ENCODE data around the gene SMIM44. TPM values are rescaled to one million over a fixed set of nuclear protein-coding genes. Genes with fewer than 3 reads are reported as not detected.

Gene SMIM44
- total RNA-seq, 4 donors from 2014 or later = 5.4 to 11.0 TPM; not detected in 2

- TF ChIP-seq POLR2A (IDR thresholded peaks at IDR 0.05) = no peak
- TF ChIP-seq, protein P1, sequence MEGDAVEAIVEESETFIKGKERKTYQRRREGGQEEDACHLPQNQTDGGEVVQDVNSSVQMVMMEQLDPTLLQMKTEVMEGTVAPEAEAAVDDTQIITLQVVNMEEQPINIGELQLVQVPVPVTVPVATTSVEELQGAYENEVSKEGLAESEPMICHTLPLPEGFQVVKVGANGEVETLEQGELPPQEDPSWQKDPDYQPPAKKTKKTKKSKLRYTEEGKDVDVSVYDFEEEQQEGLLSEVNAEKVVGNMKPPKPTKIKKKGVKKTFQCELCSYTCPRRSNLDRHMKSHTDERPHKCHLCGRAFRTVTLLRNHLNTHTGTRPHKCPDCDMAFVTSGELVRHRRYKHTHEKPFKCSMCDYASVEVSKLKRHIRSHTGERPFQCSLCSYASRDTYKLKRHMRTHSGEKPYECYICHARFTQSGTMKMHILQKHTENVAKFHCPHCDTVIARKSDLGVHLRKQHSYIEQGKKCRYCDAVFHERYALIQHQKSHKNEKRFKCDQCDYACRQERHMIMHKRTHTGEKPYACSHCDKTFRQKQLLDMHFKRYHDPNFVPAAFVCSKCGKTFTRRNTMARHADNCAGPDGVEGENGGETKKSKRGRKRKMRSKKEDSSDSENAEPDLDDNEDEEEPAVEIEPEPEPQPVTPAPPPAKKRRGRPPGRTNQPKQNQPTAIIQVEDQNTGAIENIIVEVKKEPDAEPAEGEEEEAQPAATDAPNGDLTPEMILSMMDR (IDR thresholded peaks at IDR 0.05) = no peak
- H3K36me3 ChIP-seq = peaks cover 0 to 43% (median 0%) of the 10 kb centered on the region in 3 donors
- H3K9me3 ChIP-seq = no peaks in the 10 kb centered on the region
- H3K27me3 ChIP-seq = no peaks in the 10 kb centered on the region
- H3K27ac ChIP-seq = no peak overlapping the region
- peaks cover 0 to 8% (median under 1%) of the 10 kb centered on the region in 4 donors for H3K4me1 ChIP-seq
- H3K4me3 ChIP-seq = no peak overlapping the region
- no peak for DNase-seq
These were observed 11.3 kb upstream of the SMIM44 start for GRCh38 chr19:3494559-3494958.

DNA sequence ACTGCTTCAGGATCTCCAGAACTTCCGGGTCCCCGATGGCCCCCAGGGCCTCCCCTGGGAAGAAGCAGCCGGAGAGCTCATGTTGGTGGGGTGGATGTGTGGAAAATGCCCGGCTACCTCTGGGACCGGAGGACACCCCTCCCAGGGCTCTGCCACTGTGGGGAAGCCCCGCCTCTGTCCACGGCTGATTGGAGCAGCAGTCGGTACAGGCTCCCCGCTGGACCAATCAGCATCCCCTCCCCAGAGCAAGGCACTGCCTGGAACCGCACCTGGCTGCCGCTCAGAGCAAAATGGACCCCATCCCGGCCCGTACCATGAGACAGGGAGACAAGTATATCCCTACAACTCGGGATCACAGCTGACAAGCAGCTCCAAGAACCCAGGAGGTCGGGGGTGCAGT lies 10.8 kb upstream of the SMIM44 start:
- DNase-seq = no peak
- H3K27me3 ChIP-seq = no peaks in the 10 kb centered on the region
- H3K36me3 ChIP-seq = peaks cover 0 to 43% (median 0%) of the 10 kb centered on the region in 3 donors
- H3K27ac ChIP-seq = no peak overlapping the region
- H3K4me3 ChIP-seq = no peak overlapping the region
- no peak for TF ChIP-seq POLR2A (IDR thresholded peaks at IDR 0.05)
- TF ChIP-seq, protein P1 (IDR thresholded peaks at IDR 0.05) = no peak
- no peaks in the 10 kb centered on the region for H3K9me3 ChIP-seq
- peaks cover 0 to 3% (median 0%) of the 10 kb centered on the region in 4 donors for H3K4me1 ChIP-seq

GRCh38 chr19:3493651-3494050 lies 10.4 kb upstream of the SMIM44 start:
- H3K36me3 ChIP-seq = peaks cover 0 to 43% (median 0%) of the 10 kb centered on the region in 3 donors
- TF ChIP-seq, protein P1 (IDR thresholded peaks at IDR 0.05) = no peak
- no peak for TF ChIP-seq POLR2A (IDR thresholded peaks at IDR 0.05)
- H3K27me3 ChIP-seq = no peaks in the 10 kb centered on the region

DNA sequence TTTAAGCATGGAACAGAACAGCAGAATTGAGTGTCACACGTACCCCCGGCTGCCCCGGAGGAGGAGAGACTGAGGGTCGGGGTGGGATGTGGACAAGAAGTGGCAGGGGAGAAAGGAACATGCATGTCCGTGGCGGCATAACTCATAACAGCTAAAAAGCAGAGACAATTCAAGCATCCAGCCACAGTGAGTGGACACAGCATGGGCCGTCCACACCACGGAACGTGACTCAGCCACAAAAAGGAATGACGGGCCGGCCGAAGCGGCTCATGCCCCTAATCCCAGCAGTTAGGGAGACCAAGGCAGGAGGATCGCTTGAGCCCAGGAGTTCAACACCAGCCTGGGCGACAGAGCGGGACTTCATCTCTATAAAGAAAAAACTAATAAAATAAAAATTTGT lies 9.7 kb upstream of the SMIM44 start:
- Histone ChIP-seq H3K27ac (no peak overlapping the region), H3K4me3 (no peak overlapping the region), H3K9me3 (no peaks in the 10 kb centered on the region), H3K4me1 (no peaks in the 10 kb centered on the region), H3K36me3 (peaks cover 0 to 43% (median 0%) of the 10 kb centered on the region in 3 donors), H3K27me3 (no peaks in the 10 kb centered on the region)
- TF ChIP-seq, protein P1 (IDR thresholded peaks at IDR 0.05) = no peak
- TF ChIP-seq POLR2A (IDR thresholded peaks at IDR 0.05) = no peak
- DNase-seq = no peak

More at GRCh38 chr19:3493651-3494050, 10.4 kb upstream of the SMIM44 start:
- no peak overlapping the region for H3K4me3 ChIP-seq
- H3K4me1 ChIP-seq = no peaks in the 10 kb centered on the region
- H3K9me3 ChIP-seq = no peaks in the 10 kb centered on the region
- DNase-seq = no peak
- no peak overlapping the region for H3K27ac ChIP-seq

DNA sequence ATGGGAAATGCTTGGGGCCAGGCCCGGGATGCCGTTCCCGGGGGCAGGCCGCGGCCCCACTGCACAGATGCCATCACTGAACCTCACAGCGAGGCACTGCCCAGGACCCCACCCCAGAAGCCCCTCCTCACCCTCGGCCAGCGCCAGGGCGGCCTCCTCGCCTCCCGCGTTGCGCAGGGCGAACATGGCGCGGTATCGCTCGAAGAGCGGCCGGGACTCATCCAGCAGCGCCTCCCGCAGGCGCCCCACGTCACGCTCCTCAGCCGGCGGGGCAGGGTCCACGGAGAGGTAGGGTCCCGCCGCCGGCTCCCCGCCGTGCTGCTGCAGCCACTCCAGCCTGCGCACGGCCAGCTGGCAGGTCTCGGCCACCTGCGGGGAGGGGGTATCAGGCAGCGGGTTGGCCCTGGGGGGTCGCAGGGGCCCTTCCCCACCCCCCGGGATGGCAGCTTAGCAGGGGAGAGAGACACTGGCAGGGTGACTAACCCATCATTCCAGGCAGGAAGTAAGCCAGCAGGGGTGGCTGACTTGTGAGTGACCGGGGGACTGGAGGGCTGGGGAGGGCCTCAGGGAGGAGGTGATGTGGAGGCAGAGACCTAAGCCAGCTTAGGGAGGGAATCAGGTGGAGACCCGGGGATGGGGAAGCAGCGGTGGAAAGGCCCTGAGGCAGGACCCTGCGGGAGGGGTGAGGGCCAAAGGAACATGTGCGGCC lies 9.0 kb upstream of the SMIM44 start:
- no peaks in the 10 kb centered on the region for H3K4me1 ChIP-seq
- no peak overlapping the region for H3K27ac ChIP-seq
- peaks cover 0 to 43% (median 0%) of the 10 kb centered on the region in 3 donors for H3K36me3 ChIP-seq
- no peak for DNase-seq
- no peaks in the 10 kb centered on the region for H3K27me3 ChIP-seq
- H3K9me3 ChIP-seq = no peaks in the 10 kb centered on the region
- no peak overlapping the region for H3K4me3 ChIP-seq
- TF ChIP-seq, protein P1 (IDR thresholded peaks at IDR 0.05) = no peak
- no peak for TF ChIP-seq POLR2A (IDR thresholded peaks at IDR 0.05)

All from Peyer's patch (tissue), 4 donors.